Stimulated activated memory B cell treated with anti-CD40 and anti-IgM and Interleukin-4, amounts not matched to agents 10 μg/mL and 1 μg/mL and 100 μg/mL, for 72 hours (primary cell): ENCODE measurements around the gene LONP2.
"Not testable (repeated sequence)": the region's sequence is repeated elsewhere in the genome, so short reads cannot be mapped to it uniquely, and the experiment has no call there.

Experiments used
- ATAC-seq: fragments of 150-1000 bp; cut with Tn5 transposase; 2 replicates; pipeline ENCODE4 v1.10.0; 2021
- H3K27ac Mint-ChIP-seq: one replicate; pipeline ENCODE4 v1.8.0; 2022; ENCODE audit warnings: mild to moderate bottlenecking, mixed read lengths
- H3K27me3 Mint-ChIP-seq: one replicate; pipeline ENCODE4 v1.8.0; 2022; ENCODE audit warnings: mixed read lengths
- H3K36me3 Mint-ChIP-seq: one replicate; pipeline ENCODE4 v1.8.0; 2022; ENCODE audit warnings: mixed read lengths
- H3K4me1 Mint-ChIP-seq: one replicate; pipeline ENCODE4 v1.8.0; 2022; ENCODE audit warnings: mixed read lengths
- H3K4me3 Mint-ChIP-seq: one replicate; pipeline ENCODE4 v1.8.0; 2022; ENCODE audit warnings: mild to moderate bottlenecking, moderate library complexity, mixed read lengths
- H3K9me3 Mint-ChIP-seq: one replicate; pipeline ENCODE4 v1.8.0; 2022; ENCODE audit warnings: mixed read lengths

The LONP2 gene

GRCh38 chr16:48295488-48296281, 51.6 kb downstream of the LONP2 start:
- Mint-ChIP-seq H3K4me1 (no peaks in the 10 kb centered on the region), H3K27me3 (no peaks in the 10 kb centered on the region), H3K36me3 (peaks cover 63% of the 10 kb centered on the region), H3K9me3 (peaks cover 3% of the 10 kb centered on the region), H3K4me3 (no peak overlapping the region), H3K27ac (no peak overlapping the region)
- no peak for ATAC-seq

- ATAC-seq, result no peak
- Mint-ChIP-seq H3K4me3 (no peak overlapping the region), H3K27me3 (no peaks in the 10 kb centered on the region), H3K9me3 (peaks cover 3% of the 10 kb centered on the region), H3K36me3 (peaks cover 62% of the 10 kb centered on the region), H3K4me1 (no peaks in the 10 kb centered on the region), H3K27ac (no peak overlapping the region)
Measured at GRCh38 chr16:48299471-48299870, 55.4 kb downstream of the LONP2 start.

- Mint-ChIP-seq H3K4me1 (no peaks in the 10 kb centered on the region), H3K27ac (no peak overlapping the region), H3K9me3 (peaks cover 3% of the 10 kb centered on the region), H3K4me3 (no peak overlapping the region), H3K36me3 (peaks cover 70% of the 10 kb centered on the region), H3K27me3 (no peaks in the 10 kb centered on the region)
- no peak for ATAC-seq
Measured at GRCh38 chr16:48300391-48300856, 56.3 kb downstream of the LONP2 start.

- Mint-ChIP-seq H3K9me3 (peaks cover 26% of the 10 kb centered on the region), H3K27me3 (no peaks in the 10 kb centered on the region), H3K4me1 (peaks cover 6% of the 10 kb centered on the region), H3K27ac (no peak overlapping the region), H3K4me3 (no peak overlapping the region), H3K36me3 (peaks cover 92% of the 10 kb centered on the region)
- no peak for ATAC-seq
Measured at GRCh38 chr16:48308535-48308934, 64.4 kb downstream of the LONP2 start.

- no peak for ATAC-seq
- H3K9me3 Mint-ChIP-seq, result peaks cover 33% of the 10 kb centered on the region
- peaks cover 96% of the 10 kb centered on the region for H3K36me3 Mint-ChIP-seq
- H3K27me3 Mint-ChIP-seq, result no peaks in the 10 kb centered on the region
- no peak overlapping the region for H3K4me3 Mint-ChIP-seq
- H3K4me1 Mint-ChIP-seq, result peaks cover 6% of the 10 kb centered on the region
- no peak overlapping the region for H3K27ac Mint-ChIP-seq
Measured at GRCh38 chr16:48310908-48311641, 67.0 kb downstream of the LONP2 start.

- H3K27me3 Mint-ChIP-seq, ATAC-seq, H3K27ac Mint-ChIP-seq, H3K4me3 Mint-ChIP-seq: not testable (repeated sequence)
- peaks cover 24% of the 10 kb centered on the region for H3K9me3 Mint-ChIP-seq
- H3K4me1 Mint-ChIP-seq, result peaks cover 18% of the 10 kb centered on the region
- peaks cover 82% of the 10 kb centered on the region for H3K36me3 Mint-ChIP-seq
Measured at GRCh38 chr16:48313905-48314304, 69.8 kb downstream of the LONP2 start.

GRCh38 chr16:48317026-48317425, 72.9 kb downstream of the LONP2 start:
- Mint-ChIP-seq H3K9me3 (peaks cover 12% of the 10 kb centered on the region), H3K27me3 (no peaks in the 10 kb centered on the region), H3K27ac (no peak overlapping the region), H3K4me1 (peaks cover 19% of the 10 kb centered on the region), H3K36me3 (peaks cover 51% of the 10 kb centered on the region), H3K4me3 (no peak overlapping the region)
- ATAC-seq, result no peak

- Mint-ChIP-seq H3K4me1 (peaks cover 13% of the 10 kb centered on the region), H3K27me3 (no peaks in the 10 kb centered on the region), H3K9me3 (peaks cover 7% of the 10 kb centered on the region), H3K36me3 (peaks cover 44% of the 10 kb centered on the region), H3K27ac (no peak overlapping the region), H3K4me3 (no peak overlapping the region)
- ATAC-seq, result peak; percentile 53
Measured at GRCh38 chr16:48317614-48318315, 73.7 kb downstream of the LONP2 start.

GRCh38 chr16:48318630-48319029, 74.5 kb downstream of the LONP2 start:
- Mint-ChIP-seq H3K27ac (no peak overlapping the region), H3K4me3 (no peak overlapping the region), H3K9me3 (peaks cover 5% of the 10 kb centered on the region), H3K36me3 (peaks cover 35% of the 10 kb centered on the region), H3K27me3 (no peaks in the 10 kb centered on the region), H3K4me1 (peaks cover 13% of the 10 kb centered on the region)
- ATAC-seq, result no peak

- Mint-ChIP-seq H3K9me3 (no peaks in the 10 kb centered on the region), H3K27me3 (no peaks in the 10 kb centered on the region), H3K4me1 (peaks cover 13% of the 10 kb centered on the region), H3K4me3 (no peak overlapping the region), H3K36me3 (peaks cover 23% of the 10 kb centered on the region), H3K27ac (no peak overlapping the region)
- no peak for ATAC-seq
Measured at GRCh38 chr16:48321317-48322036, 77.4 kb downstream of the LONP2 start.

- Mint-ChIP-seq H3K27me3 (no peaks in the 10 kb centered on the region), H3K9me3 (no peaks in the 10 kb centered on the region), H3K4me1 (no peaks in the 10 kb centered on the region), H3K27ac (no peak overlapping the region), H3K4me3 (no peak overlapping the region), H3K36me3 (peaks cover 13% of the 10 kb centered on the region)
- no peak for ATAC-seq
Measured at GRCh38 chr16:48323783-48324775, 80.0 kb downstream of the LONP2 start.

- no peaks in the 10 kb centered on the region for H3K9me3 Mint-ChIP-seq
Measured at GRCh38 chr16:48326915-48327314, 82.8 kb downstream of the LONP2 start.

GRCh38 chr16:48329138-48329537, 85.0 kb downstream of the LONP2 start:
- Mint-ChIP-seq H3K4me1 (no peaks in the 10 kb centered on the region), H3K27me3 (no peaks in the 10 kb centered on the region), H3K4me3 (no peak overlapping the region), H3K27ac (no peak overlapping the region), H3K9me3 (no peaks in the 10 kb centered on the region), H3K36me3 (peaks cover 17% of the 10 kb centered on the region)
- no peak for ATAC-seq

More at GRCh38 chr16:48326915-48327314, 82.8 kb downstream of the LONP2 start:
- no peaks in the 10 kb centered on the region for H3K4me1 Mint-ChIP-seq
- no peak for ATAC-seq
- no peak overlapping the region for H3K4me3 Mint-ChIP-seq
- H3K27ac Mint-ChIP-seq, result peak overlapping the region; percentile 37
- no peaks in the 10 kb centered on the region for H3K27me3 Mint-ChIP-seq
- peaks cover 13% of the 10 kb centered on the region for H3K36me3 Mint-ChIP-seq
